ENCODE results near the gene TRAK1.

- TF ChIP-seq CTCF (IDR thresholded peaks at IDR 0.05) (no peak), POLR2A (IDR thresholded peaks at IDR 0.05) (no peak)
Measured at GRCh38 chr3:42210726-42211125, 119.6 kb downstream of the TRAK1 start.
